Endometrial microvascular endothelial cells (primary cell): ENCODE data around the gene IKZF1. TPM values are rescaled to one million over a fixed set of nuclear protein-coding genes. Genes with fewer than 3 reads are reported as not detected.

Experiments
- in situ Hi-C: cut with HindIII; loops from 2 replicates; pipeline ENCODE4 v1.10.0; 2017; ENCODE audit warnings: low sequenced_read_pairs, low pct_unique_long_range_greater_than_20kb; ENCODE audit errors: inconsistent ontology term
- total RNA-seq: library from RNA; depleted of rRNA; stranded (reverse); fragments of >200 nt; gene quantifications from one replicate; pipeline ENCODE4 v1.2.3, GENCODE V29; 2015; ENCODE audit errors: inconsistent ontology term

IKZF1 gene
- total RNA-seq, 1 donor from 2014 or later = not detected

- in situ Hi-C loops = no loop called here
These were observed 55.7 kb downstream of the IKZF1 start for GRCh38 chr7:50359995-50360925.

- in situ Hi-C loops = no loop called here
These were observed 57.6 kb downstream of the IKZF1 start for GRCh38 chr7:50362142-50362541.

- in situ Hi-C loops = no loop called here
These were observed 58.3 kb downstream of the IKZF1 start for GRCh38 chr7:50362712-50363282.

- in situ Hi-C loops = no loop called here
These were observed 59.0 kb downstream of the IKZF1 start for GRCh38 chr7:50363327-50364060.

- in situ Hi-C loops = no loop called here
These were observed 60.1 kb downstream of the IKZF1 start for GRCh38 chr7:50364645-50365044.

- in situ Hi-C loops = no loop called here
These were observed 61.8 kb downstream of the IKZF1 start for GRCh38 chr7:50366311-50366710.

GRCh38 chr7:50367100-50367499 is 62.6 kb downstream of the IKZF1 start:
- in situ Hi-C loops = no loop called here

GRCh38 chr7:50367570-50367969 is 63.1 kb downstream of the IKZF1 start:
- in situ Hi-C loops = no loop called here

- in situ Hi-C loops = no loop called here
These were observed 63.9 kb downstream of the IKZF1 start for GRCh38 chr7:50368366-50368765.

- in situ Hi-C loops = no loop called here
These were observed 64.9 kb downstream of the IKZF1 start for GRCh38 chr7:50369143-50370026.

- in situ Hi-C loops = no loop called here
These were observed 66.4 kb downstream of the IKZF1 start for GRCh38 chr7:50370884-50371283.

GRCh38 chr7:50371551-50372021 is 67.1 kb downstream of the IKZF1 start:
- in situ Hi-C loops = no loop called here

GRCh38 chr7:50372923-50373322 is 68.4 kb downstream of the IKZF1 start:
- in situ Hi-C loops = no loop called here

GRCh38 chr7:50376056-50376820 is 71.7 kb downstream of the IKZF1 start:
- in situ Hi-C loops = no loop called here

GRCh38 chr7:50377356-50377755 is 72.8 kb downstream of the IKZF1 start:
- in situ Hi-C loops = no loop called here

- in situ Hi-C loops = no loop called here
These were observed 74.6 kb downstream of the IKZF1 start for GRCh38 chr7:50379082-50379481.

GRCh38 chr7:50379539-50379938 is 75.0 kb downstream of the IKZF1 start:
- in situ Hi-C loops = no loop called here

GRCh38 chr7:50382455-50382854 is 77.9 kb downstream of the IKZF1 start:
- in situ Hi-C loops = no loop called here
